Measurements from ENCODE around the gene STAT3.

GRCh38 chr17:42307362-42307927, 80.8 kb downstream of the STAT3 start:
- TF ChIP-seq CTCF (IDR thresholded peaks at IDR 0.05) (no peak), POLR2A (IDR thresholded peaks at IDR 0.05) (no peak)
